ENCODE data around the gene DCDC1. TPM values are rescaled to one million over a fixed set of nuclear protein-coding genes. Genes with fewer than 3 reads are reported as not detected.

Gene DCDC1
- total RNA-seq, 1 experiment from 2014 or later, result 1.5 TPM

DNA sequence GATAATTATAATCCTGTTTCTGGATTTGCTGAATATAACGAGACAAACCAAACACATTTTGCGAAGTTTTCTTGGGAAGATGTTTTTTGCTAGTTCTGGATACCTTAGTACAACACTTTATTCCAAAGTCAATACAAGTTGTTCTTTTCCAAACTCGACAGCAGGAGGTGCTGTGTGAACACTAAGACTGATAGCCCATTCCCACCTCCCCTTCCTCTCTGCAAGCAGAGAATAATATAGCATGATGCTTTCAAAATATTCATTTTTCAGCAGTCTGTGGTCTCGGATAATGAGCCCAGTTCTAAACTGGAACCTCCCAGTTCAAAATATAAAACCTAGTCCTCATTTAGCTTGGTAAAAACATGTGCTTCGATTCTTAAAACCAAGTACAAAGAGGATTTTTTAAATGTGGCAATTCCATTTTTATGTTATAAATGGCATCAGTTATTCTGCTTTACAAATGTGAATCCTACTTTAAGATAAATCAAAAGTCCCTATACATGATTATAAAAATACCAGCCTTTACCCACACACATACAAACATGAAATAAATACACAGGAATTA, 129.1 kb downstream of the DCDC1 start:
- no peaks in the 10 kb centered on the region for H3K9me2 ChIP-seq (ENCODE audit: insufficient read depth)
- ChIA-PET RAD21 (ENCODE audit: low non-redundant PET in 1 of 2, low total read pairs in 2 of 2, uncharacterized antibody in 2 of 2, unreplicated experiment in 2 of 2) (no interaction called here), CTCF (interaction anchor here (1.2 to 3.2 kb wide), 6 partner anchors 134 to 936 kb away, joined by 3 to 17 read pairs (median 8); no protein-coding TSS in a partner anchor), POLR2A (no interaction called here)
- no TSS peak for BruUV-seq (replicated peaks)
- no peaks in the 10 kb centered on the region for H3K27me3 ChIP-seq (ENCODE audit: insufficient read depth, low read length)
- no peaks in the 10 kb centered on the region for H3K4me1 ChIP-seq (ENCODE audit: control insufficient read depth in 1 of 2, insufficient read depth in 2 of 2, low read length in 2 of 2)
- H3K79me2 ChIP-seq (ENCODE audit: insufficient read depth, low read length), result no peaks in the 10 kb centered on the region
- TF ChIP-seq CTCF (IDR thresholded peaks at IDR 0.05 in 2 of 3, conservative IDR thresholded peaks at IDR 0.05 in 1 of 3; ENCODE audit: borderline replicate concordance in 1 of 3, insufficient read depth in 1 of 3, low read depth in 2 of 3, low read length in 2 of 3) (peak; percentile 48 to 72 (median 62); a peak in 5 of 6 replicates), RAD21 (IDR thresholded peaks at IDR 0.05; ENCODE audit: low read depth) (peak; percentile 72), TCF7L2 (IDR thresholded peaks at IDR 0.05; ENCODE audit: borderline replicate concordance, extremely low read depth, insufficient read depth, insufficient read length) (no peak), CBX3 (IDR thresholded peaks at IDR 0.05; ENCODE audit: low read depth) (no peak)
- H3K27ac ChIP-seq (ENCODE audit: low read depth, low read length), result no peak overlapping the region
- intact Hi-C loops (cut with micrococcal nuclease), result loop anchor here (1.0 to 10.0 kb wide), 4 partner anchors 244 to 932 kb away; no protein-coding TSS in a partner anchor
- H3K4me2 ChIP-seq (ENCODE audit: low read length), result no peak overlapping the region
- ATAC-seq (peak; percentile 80), DNase-seq (ENCODE audit: low read depth, low spot score) (peak; percentile 59)
- H3K36me3 ChIP-seq (ENCODE audit: control insufficient read depth in 1 of 2, insufficient read depth in 2 of 2, low read length in 2 of 2), result no peaks in the 10 kb centered on the region
- H3K9me3 ChIP-seq (ENCODE audit: control insufficient read depth in 1 of 2, insufficient read depth in 1 of 2, low read depth in 1 of 2, low read length in 2 of 2), result no peaks in the 10 kb centered on the region
- H3K4me3 ChIP-seq (replicated peaks in 1 of 2; ENCODE audit: low read depth in 1 of 2, low read length in 2 of 2), result no peak overlapping the region
- H2AFZ ChIP-seq (ENCODE audit: low read depth, low read length, poor library complexity, severe bottlenecking), result peak overlapping the region; percentile 82
- 0 out of 2 replicates have a peak, but pooled peaks cover 3% of the 10 kb centered on the region for H4K20me1 ChIP-seq (ENCODE audit: insufficient read depth)
- no peak overlapping the region for H3K9ac ChIP-seq (ENCODE audit: low read length)

Measured in HCT116 (cell line).